ENCODE measurements around the gene FBXL3. TPM values are rescaled to one million over a fixed set of nuclear protein-coding genes. Genes with fewer than 3 reads are reported as not detected.
A peak's percentile ranks its signal among the peaks of the same experiment; 100 is the strongest.

FBXL3 gene
- total RNA-seq, 1 donor: 61.3 TPM

DNA sequence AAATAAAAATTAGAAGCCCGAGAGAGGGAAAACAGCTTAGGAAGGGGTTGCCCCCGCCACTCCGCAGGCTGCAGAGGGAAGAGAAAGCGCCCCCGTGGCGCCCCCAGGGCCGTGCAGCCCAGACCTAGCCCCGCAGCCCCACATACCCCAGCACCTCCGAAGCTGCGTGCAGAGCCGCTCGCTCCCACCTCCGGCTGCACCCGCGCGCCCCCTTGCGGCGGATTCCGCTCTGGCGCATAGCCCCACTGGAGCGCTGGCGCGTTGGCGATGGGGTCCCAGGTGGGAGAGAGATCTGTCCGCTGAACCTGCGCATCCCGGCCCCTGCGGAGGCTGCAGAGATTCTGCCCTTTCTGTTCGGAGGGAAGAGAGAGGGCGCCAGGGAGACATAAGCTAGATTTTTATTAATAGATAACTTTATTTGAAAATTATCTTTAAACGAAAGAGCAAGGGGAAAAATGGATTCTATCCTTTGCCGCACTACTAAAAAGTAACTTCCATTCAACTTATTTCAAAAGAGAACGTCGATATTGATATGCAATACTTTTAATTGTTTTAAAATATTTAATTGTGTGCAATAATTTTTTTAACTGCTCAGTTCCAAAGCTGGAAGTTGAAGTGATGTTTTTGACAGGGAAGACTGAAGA, 46.8 kb downstream of the FBXL3 start:
- peak; percentile 60 for DNase-seq (ENCODE audit: low read depth)
- peak overlapping the region; percentile 36 for H3K4me3 ChIP-seq (ENCODE audit: low read depth, low read length)
- TF ChIP-seq CTCF (IDR thresholded peaks at IDR 0.05; ENCODE audit: insufficient read depth, low read depth, low read length): peak; percentile 98

GRCh38 chr13:76976929-76977328, 50.0 kb downstream of the FBXL3 start:
- no peak for TF ChIP-seq CTCF (IDR thresholded peaks at IDR 0.05; ENCODE audit: insufficient read depth, low read depth, low read length)
- no peak for DNase-seq (ENCODE audit: low read depth)
- H3K4me3 ChIP-seq (ENCODE audit: low read depth, low read length): no peak overlapping the region

DNA sequence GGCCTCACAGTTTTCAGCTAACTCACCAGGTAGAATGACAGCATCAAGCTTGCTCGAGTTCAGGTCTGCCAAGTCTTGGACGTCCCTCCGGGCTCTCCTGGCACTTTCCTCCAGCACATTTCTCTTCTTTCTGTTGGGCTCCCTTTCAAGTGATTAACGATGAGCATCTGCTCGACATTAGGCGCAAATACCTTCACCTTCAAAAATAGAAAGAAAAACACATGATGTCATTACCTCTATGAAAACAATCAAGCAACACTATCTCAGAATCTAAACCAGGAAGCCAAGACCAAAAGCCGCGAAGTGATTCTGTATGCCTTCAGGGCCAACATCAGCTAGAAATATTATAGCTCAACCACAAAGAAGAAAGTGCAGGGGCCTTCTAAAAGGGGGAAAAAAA, 50.5 kb downstream of the FBXL3 start:
- H3K4me3 ChIP-seq (ENCODE audit: low read depth, low read length): no peak overlapping the region
- peak; percentile 14 for DNase-seq (ENCODE audit: low read depth)
- TF ChIP-seq CTCF (IDR thresholded peaks at IDR 0.05; ENCODE audit: insufficient read depth, low read depth, low read length): no peak

- H3K4me3 ChIP-seq (ENCODE audit: low read depth, low read length): no peak overlapping the region
- TF ChIP-seq CTCF (IDR thresholded peaks at IDR 0.05; ENCODE audit: insufficient read depth, low read depth, low read length): no peak
- no peak for DNase-seq (ENCODE audit: low read depth)
Measured at GRCh38 chr13:76975863-76976262, 51.1 kb downstream of the FBXL3 start.

GRCh38 chr13:76974618-76974975, 52.4 kb downstream of the FBXL3 start:
- DNase-seq (ENCODE audit: low read depth): no peak
- TF ChIP-seq CTCF (IDR thresholded peaks at IDR 0.05; ENCODE audit: insufficient read depth, low read depth, low read length): no peak
- no peak overlapping the region for H3K4me3 ChIP-seq (ENCODE audit: low read depth, low read length)

DNA sequence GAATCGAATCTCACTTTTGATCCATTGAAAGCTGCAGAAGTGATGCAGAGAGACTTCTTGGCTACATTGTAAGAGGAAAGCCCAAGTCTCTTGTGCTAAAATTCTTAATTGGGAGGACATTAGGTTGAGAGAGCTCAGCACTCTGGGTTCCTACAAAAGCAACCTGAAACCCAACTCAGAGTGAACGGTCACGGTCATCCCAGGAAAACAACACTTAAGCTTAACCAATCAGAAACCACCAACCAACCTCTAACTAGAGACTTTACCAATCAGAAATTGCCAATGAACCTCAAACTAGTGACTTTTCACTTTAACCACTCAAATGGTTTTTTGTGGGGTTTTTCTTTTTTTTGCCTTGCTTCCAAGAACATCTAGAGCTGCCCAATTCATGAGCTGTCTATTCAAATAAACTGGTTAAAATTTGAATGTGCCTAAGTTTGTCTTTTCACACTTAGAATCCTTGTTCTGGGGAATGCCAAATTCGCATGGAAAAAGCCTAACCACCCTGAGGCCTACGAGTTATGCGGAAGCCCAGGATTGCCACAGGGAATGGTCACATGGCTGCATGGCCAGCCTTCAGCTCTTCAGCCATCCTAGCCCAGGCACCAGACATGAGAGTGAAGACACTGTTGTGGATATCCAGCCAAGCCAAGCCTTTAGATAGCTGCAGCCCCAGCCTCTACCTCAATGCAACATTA, 52.9 kb downstream of the FBXL3 start:
- no peak for TF ChIP-seq CTCF (IDR thresholded peaks at IDR 0.05; ENCODE audit: insufficient read depth, low read depth, low read length)
- no peak overlapping the region for H3K4me3 ChIP-seq (ENCODE audit: low read depth, low read length)
- no peak for DNase-seq (ENCODE audit: low read depth)

Data from fibroblast of villous mesenchyme (primary cell).